ENCODE data around the gene OSBPL8. TPM values are rescaled to one million over a fixed set of nuclear protein-coding genes. Genes with fewer than 3 reads are reported as not detected.

OSBPL8 gene
- total and polyA plus RNA-seq, 9 of the 15 experiments (the other 6 are each of a cell fraction or from before 2014, with no cell fraction given), result 17.4 to 82.7 (median 42.8) TPM

DNA sequence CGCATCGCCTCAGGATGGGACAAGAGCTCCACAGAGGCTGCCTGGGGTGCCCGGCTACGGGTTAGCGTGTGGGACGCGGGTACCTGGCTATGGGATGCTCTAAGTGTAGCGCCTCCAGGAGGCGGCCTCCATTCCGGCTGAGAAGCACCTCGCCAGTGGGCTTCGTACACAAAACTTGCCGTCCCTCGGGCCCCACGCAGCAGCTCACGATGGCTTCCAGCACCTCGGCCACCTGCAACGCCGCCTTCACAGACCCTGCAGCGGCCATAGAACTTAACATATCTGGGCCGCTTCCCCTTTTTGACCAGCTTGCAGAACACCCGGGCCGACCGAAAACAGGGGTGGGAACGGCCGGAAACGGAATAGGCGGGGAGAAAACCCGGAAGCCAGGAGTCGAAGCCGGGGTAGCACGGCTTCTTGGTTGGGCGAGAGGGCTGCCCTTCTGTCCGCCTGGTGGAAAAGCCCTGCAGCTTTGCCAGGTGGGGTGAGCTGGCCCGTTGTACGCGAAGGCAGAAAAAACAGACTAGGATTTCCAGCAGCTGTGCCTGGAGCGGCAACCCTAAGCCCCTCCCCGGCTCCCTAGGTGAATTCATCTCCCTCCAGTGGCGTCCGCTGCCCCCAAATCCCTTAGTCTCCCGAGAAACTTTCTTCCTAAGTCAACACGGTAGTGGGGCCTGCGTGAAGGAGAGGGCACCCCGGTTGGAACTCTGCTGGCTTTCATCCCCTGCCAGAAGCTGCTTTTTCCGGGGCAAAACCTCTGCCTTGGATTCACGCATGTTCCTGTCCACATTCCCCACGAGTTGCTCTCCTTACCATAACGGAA is 211.3 kb downstream of the OSBPL8 start, which contains the start of gene BBS10 (continued):
- TF ChIP-seq HNRNPK (IDR thresholded peaks at IDR 0.05; ENCODE audit: low read depth, low read length, poor library complexity, severe bottlenecking) (no peak), MCM7 (IDR thresholded peaks at IDR 0.05) (no peak), C11orf30 (IDR thresholded peaks at IDR 0.05; ENCODE audit: low read depth) (peak; percentile 96), HMG20A (CRISPR knock-in tag; conservative IDR thresholded peaks at IDR 0.05) (no peak), THRAP3 (IDR thresholded peaks at IDR 0.05; ENCODE audit: borderline replicate concordance) (no peak), NFE2 (IDR thresholded peaks at IDR 0.05; ENCODE audit: low read depth) (no peak; the same call in 1 of the 2 replicates), POLR2AphosphoS2 (IDR thresholded peaks at IDR 0.05; ENCODE audit: low read length) (peak; percentile 63; the same call in 1 of the 2 replicates)
- TF ChIP-seq, protein P1, sequence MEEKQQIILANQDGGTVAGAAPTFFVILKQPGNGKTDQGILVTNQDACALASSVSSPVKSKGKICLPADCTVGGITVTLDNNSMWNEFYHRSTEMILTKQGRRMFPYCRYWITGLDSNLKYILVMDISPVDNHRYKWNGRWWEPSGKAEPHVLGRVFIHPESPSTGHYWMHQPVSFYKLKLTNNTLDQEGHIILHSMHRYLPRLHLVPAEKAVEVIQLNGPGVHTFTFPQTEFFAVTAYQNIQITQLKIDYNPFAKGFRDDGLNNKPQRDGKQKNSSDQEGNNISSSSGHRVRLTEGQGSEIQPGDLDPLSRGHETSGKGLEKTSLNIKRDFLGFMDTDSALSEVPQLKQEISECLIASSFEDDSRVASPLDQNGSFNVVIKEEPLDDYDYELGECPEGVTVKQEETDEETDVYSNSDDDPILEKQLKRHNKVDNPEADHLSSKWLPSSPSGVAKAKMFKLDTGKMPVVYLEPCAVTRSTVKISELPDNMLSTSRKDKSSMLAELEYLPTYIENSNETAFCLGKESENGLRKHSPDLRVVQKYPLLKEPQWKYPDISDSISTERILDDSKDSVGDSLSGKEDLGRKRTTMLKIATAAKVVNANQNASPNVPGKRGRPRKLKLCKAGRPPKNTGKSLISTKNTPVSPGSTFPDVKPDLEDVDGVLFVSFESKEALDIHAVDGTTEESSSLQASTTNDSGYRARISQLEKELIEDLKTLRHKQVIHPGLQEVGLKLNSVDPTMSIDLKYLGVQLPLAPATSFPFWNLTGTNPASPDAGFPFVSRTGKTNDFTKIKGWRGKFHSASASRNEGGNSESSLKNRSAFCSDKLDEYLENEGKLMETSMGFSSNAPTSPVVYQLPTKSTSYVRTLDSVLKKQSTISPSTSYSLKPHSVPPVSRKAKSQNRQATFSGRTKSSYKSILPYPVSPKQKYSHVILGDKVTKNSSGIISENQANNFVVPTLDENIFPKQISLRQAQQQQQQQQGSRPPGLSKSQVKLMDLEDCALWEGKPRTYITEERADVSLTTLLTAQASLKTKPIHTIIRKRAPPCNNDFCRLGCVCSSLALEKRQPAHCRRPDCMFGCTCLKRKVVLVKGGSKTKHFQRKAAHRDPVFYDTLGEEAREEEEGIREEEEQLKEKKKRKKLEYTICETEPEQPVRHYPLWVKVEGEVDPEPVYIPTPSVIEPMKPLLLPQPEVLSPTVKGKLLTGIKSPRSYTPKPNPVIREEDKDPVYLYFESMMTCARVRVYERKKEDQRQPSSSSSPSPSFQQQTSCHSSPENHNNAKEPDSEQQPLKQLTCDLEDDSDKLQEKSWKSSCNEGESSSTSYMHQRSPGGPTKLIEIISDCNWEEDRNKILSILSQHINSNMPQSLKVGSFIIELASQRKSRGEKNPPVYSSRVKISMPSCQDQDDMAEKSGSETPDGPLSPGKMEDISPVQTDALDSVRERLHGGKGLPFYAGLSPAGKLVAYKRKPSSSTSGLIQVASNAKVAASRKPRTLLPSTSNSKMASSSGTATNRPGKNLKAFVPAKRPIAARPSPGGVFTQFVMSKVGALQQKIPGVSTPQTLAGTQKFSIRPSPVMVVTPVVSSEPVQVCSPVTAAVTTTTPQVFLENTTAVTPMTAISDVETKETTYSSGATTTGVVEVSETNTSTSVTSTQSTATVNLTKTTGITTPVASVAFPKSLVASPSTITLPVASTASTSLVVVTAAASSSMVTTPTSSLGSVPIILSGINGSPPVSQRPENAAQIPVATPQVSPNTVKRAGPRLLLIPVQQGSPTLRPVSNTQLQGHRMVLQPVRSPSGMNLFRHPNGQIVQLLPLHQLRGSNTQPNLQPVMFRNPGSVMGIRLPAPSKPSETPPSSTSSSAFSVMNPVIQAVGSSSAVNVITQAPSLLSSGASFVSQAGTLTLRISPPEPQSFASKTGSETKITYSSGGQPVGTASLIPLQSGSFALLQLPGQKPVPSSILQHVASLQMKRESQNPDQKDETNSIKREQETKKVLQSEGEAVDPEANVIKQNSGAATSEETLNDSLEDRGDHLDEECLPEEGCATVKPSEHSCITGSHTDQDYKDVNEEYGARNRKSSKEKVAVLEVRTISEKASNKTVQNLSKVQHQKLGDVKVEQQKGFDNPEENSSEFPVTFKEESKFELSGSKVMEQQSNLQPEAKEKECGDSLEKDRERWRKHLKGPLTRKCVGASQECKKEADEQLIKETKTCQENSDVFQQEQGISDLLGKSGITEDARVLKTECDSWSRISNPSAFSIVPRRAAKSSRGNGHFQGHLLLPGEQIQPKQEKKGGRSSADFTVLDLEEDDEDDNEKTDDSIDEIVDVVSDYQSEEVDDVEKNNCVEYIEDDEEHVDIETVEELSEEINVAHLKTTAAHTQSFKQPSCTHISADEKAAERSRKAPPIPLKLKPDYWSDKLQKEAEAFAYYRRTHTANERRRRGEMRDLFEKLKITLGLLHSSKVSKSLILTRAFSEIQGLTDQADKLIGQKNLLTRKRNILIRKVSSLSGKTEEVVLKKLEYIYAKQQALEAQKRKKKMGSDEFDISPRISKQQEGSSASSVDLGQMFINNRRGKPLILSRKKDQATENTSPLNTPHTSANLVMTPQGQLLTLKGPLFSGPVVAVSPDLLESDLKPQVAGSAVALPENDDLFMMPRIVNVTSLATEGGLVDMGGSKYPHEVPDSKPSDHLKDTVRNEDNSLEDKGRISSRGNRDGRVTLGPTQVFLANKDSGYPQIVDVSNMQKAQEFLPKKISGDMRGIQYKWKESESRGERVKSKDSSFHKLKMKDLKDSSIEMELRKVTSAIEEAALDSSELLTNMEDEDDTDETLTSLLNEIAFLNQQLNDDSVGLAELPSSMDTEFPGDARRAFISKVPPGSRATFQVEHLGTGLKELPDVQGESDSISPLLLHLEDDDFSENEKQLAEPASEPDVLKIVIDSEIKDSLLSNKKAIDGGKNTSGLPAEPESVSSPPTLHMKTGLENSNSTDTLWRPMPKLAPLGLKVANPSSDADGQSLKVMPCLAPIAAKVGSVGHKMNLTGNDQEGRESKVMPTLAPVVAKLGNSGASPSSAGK (IDR thresholded peaks at IDR 0.05), result peak; percentile 84
- TF ChIP-seq, protein P2, sequence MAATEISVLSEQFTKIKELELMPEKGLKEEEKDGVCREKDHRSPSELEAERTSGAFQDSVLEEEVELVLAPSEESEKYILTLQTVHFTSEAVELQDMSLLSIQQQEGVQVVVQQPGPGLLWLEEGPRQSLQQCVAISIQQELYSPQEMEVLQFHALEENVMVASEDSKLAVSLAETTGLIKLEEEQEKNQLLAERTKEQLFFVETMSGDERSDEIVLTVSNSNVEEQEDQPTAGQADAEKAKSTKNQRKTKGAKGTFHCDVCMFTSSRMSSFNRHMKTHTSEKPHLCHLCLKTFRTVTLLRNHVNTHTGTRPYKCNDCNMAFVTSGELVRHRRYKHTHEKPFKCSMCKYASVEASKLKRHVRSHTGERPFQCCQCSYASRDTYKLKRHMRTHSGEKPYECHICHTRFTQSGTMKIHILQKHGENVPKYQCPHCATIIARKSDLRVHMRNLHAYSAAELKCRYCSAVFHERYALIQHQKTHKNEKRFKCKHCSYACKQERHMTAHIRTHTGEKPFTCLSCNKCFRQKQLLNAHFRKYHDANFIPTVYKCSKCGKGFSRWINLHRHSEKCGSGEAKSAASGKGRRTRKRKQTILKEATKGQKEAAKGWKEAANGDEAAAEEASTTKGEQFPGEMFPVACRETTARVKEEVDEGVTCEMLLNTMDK (IDR thresholded peaks at IDR 0.05; ENCODE audit: borderline replicate concordance, insufficient read depth, low read depth, low read length, poor library complexity, severe bottlenecking), result peak; percentile 51
- TF ChIP-seq, protein P3, sequence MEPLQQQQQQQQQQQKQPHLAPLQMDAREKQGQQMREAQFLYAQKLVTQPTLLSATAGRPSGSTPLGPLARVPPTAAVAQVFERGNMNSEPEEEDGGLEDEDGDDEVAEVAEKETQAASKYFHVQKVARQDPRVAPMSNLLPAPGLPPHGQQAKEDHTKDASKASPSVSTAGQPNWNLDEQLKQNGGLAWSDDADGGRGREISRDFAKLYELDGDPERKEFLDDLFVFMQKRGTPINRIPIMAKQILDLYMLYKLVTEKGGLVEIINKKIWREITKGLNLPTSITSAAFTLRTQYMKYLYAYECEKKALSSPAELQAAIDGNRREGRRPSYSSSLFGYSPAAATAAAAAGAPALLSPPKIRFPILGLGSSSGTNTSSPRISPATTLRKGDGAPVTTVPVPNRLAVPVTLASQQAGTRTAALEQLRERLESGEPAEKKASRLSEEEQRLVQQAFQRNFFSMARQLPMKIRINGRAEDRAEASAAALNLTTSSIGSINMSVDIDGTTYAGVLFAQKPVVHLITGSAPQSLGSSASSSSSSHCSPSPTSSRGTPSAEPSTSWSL (CRISPR knock-in tag; IDR thresholded peaks at IDR 0.05; ENCODE audit: borderline replicate concordance), result no peak
